Stimulated activated CD8-positive, alpha-beta memory T cell treated with anti-CD3 and anti-CD28 coated beads, Interleukin-12 subunit alpha, Interleukin-12 subunit beta, amount 100 ng/mL, for 1 hour (primary cell): Measurements from ENCODE around the gene TMEM88.

Source experiments
- DNase-seq: peaks from one replicate; pipeline ENCODE4 v3.0.0-alpha.2; 2020; ENCODE audit warnings: low read depth

Gene TMEM88

GRCh38 chr17:7885367-7886226 is 30.7 kb downstream of the TMEM88 start:
- peak; percentile 8 for DNase-seq

- DNase-seq = peak; percentile 27
Observed at GRCh38 chr17:7886227-7887037, 31.6 kb downstream of the TMEM88 start.

GRCh38 chr17:7887038-7887481 is 32.2 kb downstream of the TMEM88 start:
- no peak for DNase-seq

- peak; percentile 85 for DNase-seq
Observed at GRCh38 chr17:7887482-7888183, 32.8 kb downstream of the TMEM88 start.

- DNase-seq = no peak
Observed at GRCh38 chr17:7888184-7888920, 33.5 kb downstream of the TMEM88 start, which contains the start of gene CHD3. Gene CHD3, plus strand, starts transcription at chr17:7888789. Its CDS starts 212 bp downstream, at chr17:7889001.

GRCh38 chr17:7889166-7889955 is 34.5 kb downstream of the TMEM88 start:
- DNase-seq = no peak

- DNase-seq = no peak
Observed at GRCh38 chr17:7893187-7893880, 38.5 kb downstream of the TMEM88 start.

- no peak for DNase-seq
Observed at GRCh38 chr17:7894226-7894625, 39.4 kb downstream of the TMEM88 start.

- no peak for DNase-seq
Observed at GRCh38 chr17:7894866-7895265, 40.0 kb downstream of the TMEM88 start.

- DNase-seq = no peak
Observed at GRCh38 chr17:7897090-7897489, 42.2 kb downstream of the TMEM88 start.

GRCh38 chr17:7897773-7898172 is 42.9 kb downstream of the TMEM88 start:
- no peak for DNase-seq

GRCh38 chr17:7903154-7904103 is 48.6 kb downstream of the TMEM88 start:
- no peak for DNase-seq
